Lower leg skin (tissue), 3 donors: ENCODE results near the gene PPP6R3.

Source experiments
- POLR2A ChIP-seq, 2 donors: fragments of 450-650 bp; IDR thresholded peaks; one replicate each; pipeline ENCODE4 v1.6.1; 2016 to 2017; ENCODE audit warnings: antibody characterized with exemption in 2 of 2, mild to moderate bottlenecking in 1 of 2, moderate library complexity in 1 of 2
- TF ChIP-seq, protein P1 (sequence below), 3 donors: fragments of 450-650 bp; IDR thresholded peaks; one replicate each; pipeline ENCODE4 v1.5.1; 2016; ENCODE audit warnings: antibody characterized with exemption in 3 of 3, mild to moderate bottlenecking in 3 of 3, moderate library complexity in 2 of 3

DNA sequence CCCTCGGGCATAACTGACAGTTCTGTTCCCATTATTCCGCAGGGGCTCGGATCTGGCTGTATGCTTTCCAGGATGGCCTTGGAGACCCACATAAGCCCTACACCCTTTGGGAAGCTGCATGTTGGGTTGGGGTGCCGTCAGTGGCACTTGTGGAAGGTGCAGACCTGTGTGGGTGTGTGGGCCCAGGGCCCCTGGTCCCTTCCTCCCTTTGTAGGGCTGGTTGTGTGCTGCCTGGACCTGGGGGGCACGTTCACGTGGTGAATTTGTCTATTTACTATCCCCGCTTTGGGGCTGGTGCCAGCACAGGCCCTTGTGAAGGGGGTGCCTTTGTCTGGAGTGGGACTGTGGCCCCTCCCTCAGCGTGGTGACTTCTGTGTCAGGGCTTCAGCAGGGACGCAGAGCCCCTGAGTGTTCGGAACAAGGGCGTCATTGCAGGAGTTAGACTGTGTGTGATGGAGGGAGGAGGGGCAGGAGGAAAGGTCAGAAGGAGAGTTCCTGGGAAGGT lies 15.0 kb upstream of the PPP6R3 start:
- TF ChIP-seq, protein P1, sequence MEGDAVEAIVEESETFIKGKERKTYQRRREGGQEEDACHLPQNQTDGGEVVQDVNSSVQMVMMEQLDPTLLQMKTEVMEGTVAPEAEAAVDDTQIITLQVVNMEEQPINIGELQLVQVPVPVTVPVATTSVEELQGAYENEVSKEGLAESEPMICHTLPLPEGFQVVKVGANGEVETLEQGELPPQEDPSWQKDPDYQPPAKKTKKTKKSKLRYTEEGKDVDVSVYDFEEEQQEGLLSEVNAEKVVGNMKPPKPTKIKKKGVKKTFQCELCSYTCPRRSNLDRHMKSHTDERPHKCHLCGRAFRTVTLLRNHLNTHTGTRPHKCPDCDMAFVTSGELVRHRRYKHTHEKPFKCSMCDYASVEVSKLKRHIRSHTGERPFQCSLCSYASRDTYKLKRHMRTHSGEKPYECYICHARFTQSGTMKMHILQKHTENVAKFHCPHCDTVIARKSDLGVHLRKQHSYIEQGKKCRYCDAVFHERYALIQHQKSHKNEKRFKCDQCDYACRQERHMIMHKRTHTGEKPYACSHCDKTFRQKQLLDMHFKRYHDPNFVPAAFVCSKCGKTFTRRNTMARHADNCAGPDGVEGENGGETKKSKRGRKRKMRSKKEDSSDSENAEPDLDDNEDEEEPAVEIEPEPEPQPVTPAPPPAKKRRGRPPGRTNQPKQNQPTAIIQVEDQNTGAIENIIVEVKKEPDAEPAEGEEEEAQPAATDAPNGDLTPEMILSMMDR (IDR thresholded peaks at IDR 0.05) = no peak
- no peak for TF ChIP-seq POLR2A (IDR thresholded peaks at IDR 0.05)
